MM.1S (cell line): ENCODE results near the gene CLCA1.

Source experiments
- DNase-seq: peaks from one replicate; pipeline ENCODE4 v3.0.0-alpha.2; 2015
- H2AFZ ChIP-seq: fragments of 300-600 bp; sonication (generic); 2 replicates; pipeline ENCODE4 v1.6.0; 2016; ENCODE audit warnings: antibody characterized with exemption, low read length
- H3F3A ChIP-seq: fragments of 300-600 bp; sonication (generic); 2 replicates; pipeline ENCODE4 v1.6.1; 2016; ENCODE audit warnings: mild to moderate bottlenecking, antibody characterized with exemption, low read length, moderate library complexity, mixed read lengths; ENCODE audit not compliant: insufficient read depth
- H3K27ac ChIP-seq: fragments of 300-600 bp; sonication (generic); 2 replicates; pipeline ENCODE4 v1.5.1; 2016; ENCODE audit warnings: mild to moderate bottlenecking, low read length
- H3K27me3 ChIP-seq: fragments of 300-600 bp; sonication (generic); replicated peaks from 2 replicates; pipeline ENCODE4 v1.6.0; 2016; ENCODE audit warnings: low read length; ENCODE audit not compliant: insufficient read depth
- H3K36me3 ChIP-seq: fragments of 300-600 bp; sonication (generic); replicated peaks from 2 replicates; pipeline ENCODE4 v1.6.1; 2016; ENCODE audit warnings: mild to moderate bottlenecking, low read length, mixed read lengths; ENCODE audit not compliant: insufficient read depth
- H3K4me1 ChIP-seq: fragments of 300-600 bp; sonication (generic); 2 replicates; pipeline ENCODE4 v1.6.1; 2016; ENCODE audit warnings: low read length, mixed read lengths
- H3K4me2 ChIP-seq: fragments of 300-600 bp; sonication (generic); 2 replicates; pipeline ENCODE4 v1.6.0; 2016; ENCODE audit warnings: low read depth, low read length
- H3K4me3 ChIP-seq: fragments of 300-600 bp; sonication (generic); 2 replicates; pipeline ENCODE4 v1.5.1; 2016; ENCODE audit warnings: low read length, mixed read lengths
- H3K79me2 ChIP-seq: fragments of 300-600 bp; sonication (generic); 2 replicates; pipeline ENCODE4 v1.6.1; 2016; ENCODE audit warnings: mixed run types, low read length, mixed read lengths
- H3K9ac ChIP-seq: fragments of 300-600 bp; sonication (generic); 2 replicates; pipeline ENCODE4 v1.6.1; 2016; ENCODE audit warnings: low read length, mixed read lengths
- H3K9me2 ChIP-seq: fragments of 300-600 bp; sonication (generic); replicated peaks from 2 replicates; pipeline ENCODE4 v1.6.1; 2016; ENCODE audit warnings: mild to moderate bottlenecking, low read length, mixed read lengths; ENCODE audit not compliant: insufficient read depth
- H3K9me3 ChIP-seq: fragments of 300-600 bp; sonication (generic); replicated peaks from 2 replicates; pipeline ENCODE4 v1.6.1; 2016; ENCODE audit warnings: mild to moderate bottlenecking, low read length, mixed read lengths; ENCODE audit not compliant: insufficient read depth
- H4K20me1 ChIP-seq: fragments of 300-600 bp; sonication (generic); 2 replicates; pipeline ENCODE4 v1.6.1; 2016; ENCODE audit warnings: mild to moderate bottlenecking, low read length, moderate library complexity, mixed read lengths; ENCODE audit not compliant: insufficient read depth
- EZH2 ChIP-seq: fragments of 300-600 bp; sonication (generic); optimal IDR thresholded peaks from 2 replicates; pipeline ENCODE3; 2017; ENCODE audit warnings: low read depth, mild to moderate bottlenecking, antibody characterized with exemption, low read length, mixed read lengths
- EZH2phosphoT487 ChIP-seq: fragments of 300-600 bp; sonication (generic); IDR thresholded peaks from 2 replicates; pipeline ENCODE4 v1.6.1; 2018; ENCODE audit warnings: antibody characterized with exemption, low read length
- TF ChIP-seq, protein P1 (sequence below): fragments of 300-600 bp; sonication (generic); IDR thresholded peaks from 2 replicates; pipeline ENCODE4 v1.5.1; 2016; ENCODE audit warnings: antibody characterized with exemption, low read length, mixed read lengths

Gene CLCA1

GRCh38 chr1:86445919-86446318, 22.8 kb upstream of the CLCA1 start:
- H3K9me3 ChIP-seq: no peaks in the 10 kb centered on the region
- H3K4me3 ChIP-seq: no peak overlapping the region

GRCh38 chr1:86447198-86447790, 21.4 kb upstream of the CLCA1 start:
- Histone ChIP-seq H3F3A (no peaks in the 10 kb centered on the region), H3K9ac (no peak overlapping the region), H3K36me3 (no peaks in the 10 kb centered on the region), H4K20me1 (no peaks in the 10 kb centered on the region), H3K9me3 (no peaks in the 10 kb centered on the region), H3K27me3 (no peaks in the 10 kb centered on the region), H3K79me2 (no peaks in the 10 kb centered on the region), H3K27ac (no peak overlapping the region), H3K4me2 (no peak overlapping the region), H3K4me1 (no peaks in the 10 kb centered on the region), H2AFZ (no peak overlapping the region), H3K4me3 (no peak overlapping the region), H3K9me2 (no peaks in the 10 kb centered on the region)
- TF ChIP-seq, protein P1, sequence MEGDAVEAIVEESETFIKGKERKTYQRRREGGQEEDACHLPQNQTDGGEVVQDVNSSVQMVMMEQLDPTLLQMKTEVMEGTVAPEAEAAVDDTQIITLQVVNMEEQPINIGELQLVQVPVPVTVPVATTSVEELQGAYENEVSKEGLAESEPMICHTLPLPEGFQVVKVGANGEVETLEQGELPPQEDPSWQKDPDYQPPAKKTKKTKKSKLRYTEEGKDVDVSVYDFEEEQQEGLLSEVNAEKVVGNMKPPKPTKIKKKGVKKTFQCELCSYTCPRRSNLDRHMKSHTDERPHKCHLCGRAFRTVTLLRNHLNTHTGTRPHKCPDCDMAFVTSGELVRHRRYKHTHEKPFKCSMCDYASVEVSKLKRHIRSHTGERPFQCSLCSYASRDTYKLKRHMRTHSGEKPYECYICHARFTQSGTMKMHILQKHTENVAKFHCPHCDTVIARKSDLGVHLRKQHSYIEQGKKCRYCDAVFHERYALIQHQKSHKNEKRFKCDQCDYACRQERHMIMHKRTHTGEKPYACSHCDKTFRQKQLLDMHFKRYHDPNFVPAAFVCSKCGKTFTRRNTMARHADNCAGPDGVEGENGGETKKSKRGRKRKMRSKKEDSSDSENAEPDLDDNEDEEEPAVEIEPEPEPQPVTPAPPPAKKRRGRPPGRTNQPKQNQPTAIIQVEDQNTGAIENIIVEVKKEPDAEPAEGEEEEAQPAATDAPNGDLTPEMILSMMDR: no peak
- TF ChIP-seq EZH2 (no peak), EZH2phosphoT487 (no peak)
- no peak for DNase-seq

More at GRCh38 chr1:86445919-86446318, 22.8 kb upstream of the CLCA1 start:
- Histone ChIP-seq H4K20me1 (no peaks in the 10 kb centered on the region), H3K4me2 (no peak overlapping the region), H3F3A (0 out of 2 replicates have a peak, but pooled peaks cover 4% of the 10 kb centered on the region), H3K36me3 (no peaks in the 10 kb centered on the region), H3K9me2 (no peaks in the 10 kb centered on the region), H3K79me2 (no peaks in the 10 kb centered on the region), H2AFZ (no peak overlapping the region), H3K27ac (no peak overlapping the region), H3K4me1 (peaks cover 6% of the 10 kb centered on the region; the same call in 1 of the 2 replicates), H3K9ac (no peak overlapping the region), H3K27me3 (no peaks in the 10 kb centered on the region)
- TF ChIP-seq EZH2phosphoT487: no peak
- TF ChIP-seq, protein P1: no peak
- no peak for TF ChIP-seq EZH2
- DNase-seq: no peak

- DNase-seq: no peak
- TF ChIP-seq, protein P1: no peak
- TF ChIP-seq EZH2 (no peak), EZH2phosphoT487 (no peak)
These were observed 20.1 kb upstream of the CLCA1 start for GRCh38 chr1:86448670-86449069.

More at GRCh38 chr1:86448670-86449069, 20.1 kb upstream of the CLCA1 start:
- Histone ChIP-seq H4K20me1 (no peaks in the 10 kb centered on the region), H3F3A (no peaks in the 10 kb centered on the region), H3K4me1 (no peaks in the 10 kb centered on the region), H3K36me3 (no peaks in the 10 kb centered on the region), H3K9me2 (no peaks in the 10 kb centered on the region), H3K9ac (no peak overlapping the region), H3K27ac (no peak overlapping the region), H3K4me2 (no peak overlapping the region), H3K4me3 (no peak overlapping the region), H3K27me3 (no peaks in the 10 kb centered on the region), H2AFZ (no peak overlapping the region), H3K9me3 (no peaks in the 10 kb centered on the region), H3K79me2 (no peaks in the 10 kb centered on the region)
